PFSK-1 (cell line): ENCODE measurements around the gene OR9Q1.

Experiments
- FOXP2 ChIP-seq: optimal IDR thresholded peaks from 2 replicates; pipeline ENCODE3; 2011; ENCODE audit warnings: borderline replicate concordance, control low read depth, inconsistent platforms; ENCODE audit not compliant: insufficient read depth; ENCODE audit errors: extremely low read length, extremely low read depth
- POLR2AphosphoS5 ChIP-seq: IDR thresholded peaks from 2 replicates; pipeline ENCODE4 v1.6.1; 2012; ENCODE audit warnings: low read depth, mild to moderate bottlenecking, control low read depth, low read length, moderate library complexity
- REST ChIP-seq, 2 experiments: IDR thresholded peaks; 2 replicates each; pipeline versions ENCODE4 v1.6.1 to v1.8.0; 2011 to 2012; ENCODE audit warnings: low read depth in 2 of 2, low read length in 2 of 2, control low read depth in 1 of 2, inconsistent platforms in 1 of 2, mild to moderate bottlenecking in 1 of 2, moderate library complexity in 1 of 2; ENCODE audit not compliant: insufficient read depth in 1 of 2
- SIN3A ChIP-seq: IDR thresholded peaks from 2 replicates; pipeline ENCODE4 v1.6.1; 2012; ENCODE audit warnings: mild to moderate bottlenecking, low read length, moderate library complexity, borderline replicate concordance; ENCODE audit not compliant: insufficient read depth
- TAF1 ChIP-seq: IDR thresholded peaks from 2 replicates; pipeline ENCODE4 v1.6.1; 2012; ENCODE audit warnings: low read length, control low read depth, borderline replicate concordance; ENCODE audit not compliant: insufficient read depth

- TF ChIP-seq REST (IDR thresholded peaks at IDR 0.05; ENCODE audit: insufficient read depth in 1 of 2, low read depth in 2 of 2, low read length in 2 of 2): no peak
- TF ChIP-seq POLR2AphosphoS5: no peak
- TF ChIP-seq TAF1: no peak
- no peak for TF ChIP-seq SIN3A
- no peak for TF ChIP-seq FOXP2
Observed at GRCh38 chr11:57983191-57983590, 40.5 kb upstream of the OR9Q1 start.
